GM12878 (cell line): Measurements from ENCODE around the gene PPP1CA. TPM values are rescaled to one million over a fixed set of nuclear protein-coding genes. Genes with fewer than 3 reads are reported as not detected.

Experiments used
- ATAC-seq: fragments of 200-7000 bp; cut with Tn5 transposase; 3 replicates; pipeline ENCODE4 v1.9.1; 2020; ENCODE audit warnings: mild to moderate bottlenecking, moderate library complexity
- BruUV-seq: library from RNA; stranded (reverse); fragments of 400-500 nt; replicated peaks from 2 replicates; lab custom pipeline; 2021; lab: Mats Ljungman, UMichigan
- CTCF ChIA-PET: fragments of 300-600 bp; sonication (Branson Sonifier 250); formaldehyde crosslinking; extraction: SDS; loops from one replicate; lab custom pipeline; 2021; ENCODE audit warnings: inconsistent platforms; lab: Yijun Ruan, JAX
- POLR2A ChIA-PET: fragments of 350-600 bp; formaldehyde crosslinking; extraction: SDS; loops from one replicate; lab custom pipeline; 2021; ENCODE audit warnings: inconsistent platforms; lab: Charles Lee
- RAD21 ChIA-PET: fragments of 300-600 bp; sonication (Branson Sonifier 250); formaldehyde crosslinking; loops from one replicate; lab custom pipeline; 2023; ENCODE audit warnings: antibody characterized with exemption; ENCODE audit not compliant: unreplicated experiment; lab: Charles Lee
- SMC1A ChIA-PET: fragments of 300-600 bp; sonication (Branson Sonifier 250); formaldehyde crosslinking; loops from one replicate; lab custom pipeline; 2023; ENCODE audit not compliant: unreplicated experiment, uncharacterized antibody; lab: Charles Lee
- DNase-seq: peaks from one replicate; pipeline ENCODE4 v3.0.0-alpha.2; 2011; ENCODE audit warnings: low read depth, low spot score
- FAIRE-seq: peaks from 3 replicates; lab custom pipeline; 2011; peaks lifted over from hg19 to GRCh38; lab: Jason Lieb, UNC
- H2AFZ ChIP-seq: 2 replicates; pipeline ENCODE4 v1.6.0; 2011; ENCODE audit warnings: low read depth, low read length, control low read depth; ENCODE audit not compliant: control insufficient read depth
- H3K27ac ChIP-seq: 2 replicates; pipeline ENCODE4 v1.5.1; 2011; ENCODE audit warnings: control low read depth; ENCODE audit not compliant: control insufficient read depth, insufficient read depth
- H3K27me3 ChIP-seq, 2 experiments: replicated peaks in 1 of 2; 2 replicates each; pipeline versions ENCODE4 v1.6.0 to v1.6.1; 2011; ENCODE audit warnings: low read length in 1 of 2; ENCODE audit not compliant: control insufficient read depth in 2 of 2, insufficient read depth in 2 of 2
- H3K36me3 ChIP-seq, 2 experiments: 2 replicates each; pipeline ENCODE4 v1.5.1; 2011; ENCODE audit warnings: low read length in 1 of 2; ENCODE audit not compliant: control insufficient read depth in 2 of 2, insufficient read depth in 2 of 2
- H3K4me1 ChIP-seq: 2 replicates; pipeline ENCODE4 v1.6.1; 2011; ENCODE audit warnings: mild to moderate bottlenecking, low read length, moderate library complexity, mixed read lengths; ENCODE audit not compliant: control insufficient read depth, insufficient read depth
- H3K4me2 ChIP-seq: 2 replicates; pipeline ENCODE4 v1.6.0; 2011; ENCODE audit warnings: control low read depth; ENCODE audit not compliant: control insufficient read depth, insufficient read depth
- H3K4me3 ChIP-seq: fragments of 200-600 bp; sonication (generic); 2 replicates; pipeline ENCODE4 v1.5.1; 2016
- H3K79me2 ChIP-seq: 2 replicates; pipeline ENCODE4 v1.6.0; 2011; ENCODE audit warnings: low read length; ENCODE audit not compliant: control insufficient read depth, insufficient read depth
- H3K9ac ChIP-seq: 2 replicates; pipeline ENCODE4 v1.8.0; 2011; ENCODE audit warnings: low read length, control low read depth, mixed read lengths; ENCODE audit not compliant: control insufficient read depth, insufficient read depth
- H3K9me3 ChIP-seq: replicated peaks from 3 replicates; pipeline ENCODE4 v1.5.1; 2011; ENCODE audit warnings: mild to moderate bottlenecking, low read length; ENCODE audit not compliant: control insufficient read depth, insufficient read depth
- H4K20me1 ChIP-seq: 2 replicates; pipeline ENCODE4 v1.6.0; 2011; ENCODE audit not compliant: control insufficient read depth, insufficient read depth
- ATF7 ChIP-seq: fragments of 450-650 bp; IDR thresholded peaks from 2 replicates; pipeline ENCODE4 v1.6.1; 2016; ENCODE audit warnings: low read depth, mild to moderate bottlenecking
- CTCF ChIP-seq, 3 experiments: IDR thresholded peaks in 2 of 3; conservative IDR thresholded peaks in 1 of 3; 2 replicates each; pipeline ENCODE4 v1.5.1; 2011; ENCODE audit warnings: low read depth in 3 of 3, low read length in 3 of 3, mild to moderate bottlenecking in 3 of 3, control low read depth in 2 of 3, moderate library complexity in 2 of 3, inconsistent platforms in 1 of 3, mixed read lengths in 1 of 3; ENCODE audit not compliant: control insufficient read depth in 2 of 3, insufficient read depth in 1 of 3; ENCODE audit errors: extremely low read depth in 1 of 3
- FOXM1 ChIP-seq: IDR thresholded peaks from 2 replicates; pipeline ENCODE4 v1.6.1; 2012; ENCODE audit warnings: low read depth, mild to moderate bottlenecking, inconsistent platforms, low read length, moderate library complexity
- KDM1A ChIP-seq: fragments of 200-600 bp; sonication (generic); IDR thresholded peaks from 2 replicates; pipeline ENCODE4 v1.6.1; 2016; ENCODE audit warnings: borderline replicate concordance
- KLF5 ChIP-seq: fragments of 450-650 bp; IDR thresholded peaks from 2 replicates; pipeline ENCODE4 v1.6.1; 2014; ENCODE audit warnings: mild to moderate bottlenecking; ENCODE audit not compliant: partially characterized antibody
- MEF2A ChIP-seq: IDR thresholded peaks from 2 replicates; pipeline ENCODE4 v1.6.1; 2011; ENCODE audit warnings: low read depth, mild to moderate bottlenecking, low read length, moderate library complexity; ENCODE audit not compliant: insufficient read depth
- MEF2B ChIP-seq: fragments of 450-650 bp; IDR thresholded peaks from 2 replicates; pipeline ENCODE4 v1.6.1; 2018; ENCODE audit warnings: mild to moderate bottlenecking, moderate library complexity; ENCODE audit not compliant: partially characterized antibody, poor library complexity, severe bottlenecking
- NRF1 ChIP-seq: conservative IDR thresholded peaks from 2 replicates; pipeline ENCODE4 v1.6.1; 2011; ENCODE audit warnings: mild to moderate bottlenecking, low read depth, low read length, improper control_type of control experiment
- PAX8 ChIP-seq: fragments of 450-650 bp; IDR thresholded peaks from 2 replicates; pipeline ENCODE4 v1.6.1; 2017; ENCODE audit warnings: mild to moderate bottlenecking, moderate library complexity
- RAD21 ChIP-seq: IDR thresholded peaks from 2 replicates; pipeline ENCODE4 v1.6.1; 2011; ENCODE audit warnings: mild to moderate bottlenecking, low read depth, low read length, moderate library complexity; ENCODE audit not compliant: insufficient read depth
- RFX5 ChIP-seq: IDR thresholded peaks from 2 replicates; pipeline ENCODE4 v1.6.1; 2011; ENCODE audit warnings: low read depth, low read length, improper control_type of control experiment
- RUNX3 ChIP-seq: IDR thresholded peaks from 2 replicates; pipeline ENCODE4 v1.6.1; 2012; ENCODE audit warnings: low read length, inconsistent platforms
- SMC3 ChIP-seq: IDR thresholded peaks from 2 replicates; pipeline ENCODE4 v1.6.1; 2011; ENCODE audit warnings: low read length, improper control_type of control experiment, borderline replicate concordance
- TARDBP ChIP-seq: IDR thresholded peaks from 2 replicates; pipeline ENCODE4 v1.6.1; 2016; ENCODE audit warnings: borderline replicate concordance
- ZNF24 ChIP-seq: fragments of 450-650 bp; IDR thresholded peaks from 2 replicates; pipeline ENCODE4 v1.6.1; 2017; ENCODE audit warnings: antibody characterized with exemption, mild to moderate bottlenecking
- ZNF384 ChIP-seq: IDR thresholded peaks from 2 replicates; pipeline ENCODE4 v1.6.1; 2012; ENCODE audit warnings: low read depth, mild to moderate bottlenecking, low read length, improper control_type of control experiment, borderline replicate concordance
- ZZZ3 ChIP-seq: IDR thresholded peaks from 2 replicates; pipeline ENCODE4 v1.6.1; 2011; ENCODE audit warnings: low read depth; ENCODE audit not compliant: control insufficient read depth, insufficient read length
- WGBS: methylation state at CpG from one replicate; pipeline ENCODE4 v1.1.6; 2016; ENCODE audit warnings: low lambda C conversion rate; ENCODE audit not compliant: insufficient replicate concordance, insufficient coverage; ENCODE audit errors: missing lambda C conversion rate; 5-methylcytosine and 5-hydroxymethylcytosine counted together
- in situ Hi-C: fragments of 300-500 bp; cut with MboI; formaldehyde crosslinking; loops from 9 replicates; pipeline ENCODE4 v1.14.3; 2018; ENCODE audit warnings: mixed read lengths
- intact Hi-C: fragments of 100-400 bp; cut with micrococcal nuclease; formaldehyde crosslinking; loops from one replicate; pipeline ENCODE4 v1.14.2; 2022; ENCODE audit not compliant: unreplicated experiment
- polyA plus RNA-seq, 11 experiments: library from polyadenylated mRNA; depleted of rRNA in 4 of 11; unstranded in 6 of 11; stranded (reverse) in 5 of 11; fragments of >200 nt; fragmentation: Nextera tagmentation in 4 of 11; fragmentation: Illumina TruSeq in 1 of 11; extraction: Ambion mirVana in 4 of 11; extraction: Trizol in 1 of 11; gene quantifications; 1 replicate in 1 of 11; 2 replicates in 10 of 11; pipeline versions ENCODE4 v1.2.1 to v1.2.3, GENCODE V29; 2011 to 2016; ENCODE audit warnings: inconsistent platforms in 2 of 11, missing spikeins in 2 of 11, low read depth in 1 of 11
- total RNA-seq, 4 experiments: library from RNA; depleted of rRNA in 3 of 4; stranded (reverse); fragments of >200 nt in 3 of 4; fragmentation: Illumina TruSeq in 1 of 4; extraction: Trizol in 1 of 4; gene quantifications; 2 replicates each; pipeline versions ENCODE4 v1.2.1 to v1.2.3, GENCODE V29; 2013 to 2021
- TF ChIP-seq, protein P1 (sequence below): fragments of 450-650 bp; formaldehyde crosslinking; IDR thresholded peaks from 2 replicates; pipeline ENCODE4 v1.4.0; 2020; ENCODE audit warnings: mild to moderate bottlenecking, moderate library complexity

PPP1CA gene
- total and polyA plus RNA-seq, 10 of the 15 experiments (the other 5 are each of a cell fraction or from before 2014, with no cell fraction given): 26.4 to 458 (median 240) TPM

DNA sequence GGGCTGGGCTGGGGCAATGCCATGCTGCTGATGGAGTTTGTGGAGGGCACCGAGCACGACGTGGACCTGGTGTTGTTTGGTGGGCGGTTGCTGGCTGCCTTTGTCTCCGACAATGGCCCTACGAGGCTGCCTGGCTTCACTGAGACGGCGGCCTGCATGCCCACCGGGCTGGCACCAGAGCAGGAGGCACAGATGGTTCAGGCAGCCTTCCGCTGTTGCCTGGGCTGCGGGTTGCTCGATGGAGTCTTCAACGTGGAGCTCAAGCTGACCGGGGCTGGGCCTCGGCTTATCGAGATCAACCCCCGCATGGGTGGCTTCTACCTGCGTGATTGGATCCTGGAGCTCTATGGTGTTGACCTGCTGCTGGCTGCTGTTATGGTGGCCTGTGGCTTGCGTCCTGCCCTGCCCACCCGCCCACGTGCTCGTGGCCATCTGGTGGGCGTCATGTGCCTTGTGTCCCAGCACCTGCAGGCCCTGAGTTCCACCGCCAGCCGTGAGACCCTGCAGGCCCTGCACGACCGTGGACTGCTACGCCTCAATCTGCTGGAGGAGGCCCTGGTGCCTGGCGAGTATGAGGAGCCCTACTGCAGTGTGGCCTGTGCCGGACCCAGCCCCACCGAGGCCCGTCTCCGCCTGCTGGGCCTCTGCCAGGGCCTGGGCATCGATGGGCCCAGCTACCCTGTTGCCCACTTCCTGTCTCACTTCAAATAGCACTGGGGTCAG, 22.4 kb upstream of the PPP1CA start (continued):
- TF ChIP-seq ZNF384: no peak
- TF ChIP-seq RUNX3: no peak
- TF ChIP-seq KLF5: no peak
- TF ChIP-seq MEF2A: no peak

DNA sequence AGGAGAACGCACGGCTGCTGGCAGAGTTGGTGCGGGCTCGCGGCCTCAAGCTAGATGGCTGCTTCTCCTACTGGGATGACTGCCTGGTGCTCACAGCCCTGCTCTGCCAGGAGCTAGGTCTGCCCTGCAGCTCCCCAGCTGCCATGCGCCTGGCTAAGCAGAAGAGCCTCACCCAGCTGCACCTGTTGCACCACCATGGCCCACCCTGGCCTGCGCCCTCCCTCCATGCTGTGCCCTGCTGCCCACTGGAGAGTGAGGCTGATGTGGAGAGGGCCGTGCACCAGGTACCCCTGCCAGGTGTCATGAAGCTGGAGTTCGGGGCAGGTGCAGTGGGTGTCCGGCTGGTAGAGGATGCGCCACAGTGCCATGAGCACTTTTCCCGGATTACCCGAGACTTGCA, 21.8 kb upstream of the PPP1CA start:
- no peaks in the 10 kb centered on the region for H4K20me1 ChIP-seq
- 94% methylated on average over 13 of the region's 13 CpGs for WGBS
- peaks cover 2% of the 10 kb centered on the region for H3K79me2 ChIP-seq
- H2AFZ ChIP-seq: no peak overlapping the region
- H3K36me3 ChIP-seq: no peaks in the 10 kb centered on the region
- intact Hi-C loops (no loop called here), in situ Hi-C loops (no loop called here)
- ChIA-PET SMC1A (no interaction called here), RAD21 (no interaction called here), CTCF (interaction anchor here (2.0 kb wide), 1 partner anchor 14 kb away, joined by 6 read pairs; no protein-coding TSS in a partner anchor), POLR2A (interaction anchor here (1.4 kb wide), 1 partner anchor 8 kb away, joined by 3 read pairs; no protein-coding TSS in a partner anchor)
- no TSS peak for BruUV-seq
- TF ChIP-seq KDM1A: no peak
- no peak for TF ChIP-seq MEF2B
- no peak for TF ChIP-seq CTCF (IDR thresholded peaks at IDR 0.05 in 2 of 3, conservative IDR thresholded peaks at IDR 0.05 in 1 of 3; ENCODE audit: control insufficient read depth in 2 of 3, extremely low read depth in 1 of 3, insufficient read depth in 1 of 3, low read depth in 3 of 3, low read length in 3 of 3)
- no peak for TF ChIP-seq ZNF24
- no peak for TF ChIP-seq ATF7
- no peak for TF ChIP-seq RAD21
- no peak for TF ChIP-seq ZZZ3
- TF ChIP-seq SMC3: no peak
- no peak for TF ChIP-seq FOXM1
- no peak for TF ChIP-seq NRF1
- no peak for TF ChIP-seq RFX5
- TF ChIP-seq, protein P1, sequence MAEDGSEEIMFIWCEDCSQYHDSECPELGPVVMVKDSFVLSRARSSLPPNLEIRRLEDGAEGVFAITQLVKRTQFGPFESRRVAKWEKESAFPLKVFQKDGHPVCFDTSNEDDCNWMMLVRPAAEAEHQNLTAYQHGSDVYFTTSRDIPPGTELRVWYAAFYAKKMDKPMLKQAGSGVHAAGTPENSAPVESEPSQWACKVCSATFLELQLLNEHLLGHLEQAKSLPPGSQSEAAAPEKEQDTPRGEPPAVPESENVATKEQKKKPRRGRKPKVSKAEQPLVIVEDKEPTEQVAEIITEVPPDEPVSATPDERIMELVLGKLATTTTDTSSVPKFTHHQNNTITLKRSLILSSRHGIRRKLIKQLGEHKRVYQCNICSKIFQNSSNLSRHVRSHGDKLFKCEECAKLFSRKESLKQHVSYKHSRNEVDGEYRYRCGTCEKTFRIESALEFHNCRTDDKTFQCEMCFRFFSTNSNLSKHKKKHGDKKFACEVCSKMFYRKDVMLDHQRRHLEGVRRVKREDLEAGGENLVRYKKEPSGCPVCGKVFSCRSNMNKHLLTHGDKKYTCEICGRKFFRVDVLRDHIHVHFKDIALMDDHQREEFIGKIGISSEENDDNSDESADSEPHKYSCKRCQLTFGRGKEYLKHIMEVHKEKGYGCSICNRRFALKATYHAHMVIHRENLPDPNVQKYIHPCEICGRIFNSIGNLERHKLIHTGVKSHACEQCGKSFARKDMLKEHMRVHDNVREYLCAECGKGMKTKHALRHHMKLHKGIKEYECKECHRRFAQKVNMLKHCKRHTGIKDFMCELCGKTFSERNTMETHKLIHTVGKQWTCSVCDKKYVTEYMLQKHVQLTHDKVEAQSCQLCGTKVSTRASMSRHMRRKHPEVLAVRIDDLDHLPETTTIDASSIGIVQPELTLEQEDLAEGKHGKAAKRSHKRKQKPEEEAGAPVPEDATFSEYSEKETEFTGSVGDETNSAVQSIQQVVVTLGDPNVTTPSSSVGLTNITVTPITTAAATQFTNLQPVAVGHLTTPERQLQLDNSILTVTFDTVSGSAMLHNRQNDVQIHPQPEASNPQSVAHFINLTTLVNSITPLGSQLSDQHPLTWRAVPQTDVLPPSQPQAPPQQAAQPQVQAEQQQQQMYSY (CRISPR knock-in tag): no peak
- no peak for TF ChIP-seq TARDBP
- no peak for TF ChIP-seq PAX8
- no peak for DNase-seq
- no peak overlapping the region for H3K4me2 ChIP-seq
- no peaks in the 10 kb centered on the region for H3K27me3 ChIP-seq
- H3K4me1 ChIP-seq: peaks cover 2% of the 10 kb centered on the region; the same call in 1 of the 2 replicates
- H3K9me3 ChIP-seq: no peaks in the 10 kb centered on the region
- no peak overlapping the region for H3K4me3 ChIP-seq
- ATAC-seq: no peak
- FAIRE-seq: no peak
- H3K9ac ChIP-seq: no peak overlapping the region
- H3K27ac ChIP-seq: no peak overlapping the region
